ENCODE results near the gene CAVIN1.

CAVIN1 gene

DNA sequence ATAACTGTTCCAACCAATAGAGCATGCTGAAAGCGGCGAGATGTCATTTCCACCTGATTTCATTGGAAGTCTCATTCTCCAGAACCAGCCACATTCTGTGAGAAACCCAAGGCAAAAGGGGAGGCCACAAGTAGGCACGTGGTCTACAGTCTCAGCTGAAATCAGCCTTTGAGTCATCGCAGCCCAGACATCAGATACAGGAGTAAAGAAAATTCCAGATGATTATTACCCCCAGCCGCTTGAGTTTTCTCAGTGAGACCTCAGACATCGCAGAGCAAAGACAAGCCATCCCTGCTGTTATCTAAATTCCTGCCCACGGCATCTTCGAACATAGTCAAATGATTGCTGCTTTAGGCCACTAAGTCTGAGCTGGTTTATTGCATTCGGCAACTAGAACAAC, 57.9 kb downstream of the CAVIN1 start:
- no peaks in the 10 kb centered on the region for H3K4me1 ChIP-seq (ENCODE audit: control insufficient read depth, low read length)
- peaks cover 3% of the 10 kb centered on the region; the same call in 1 of the 2 replicates for H3K27me3 ChIP-seq (ENCODE audit: control insufficient read depth, low read length)
- H4K20me1 ChIP-seq (ENCODE audit: control insufficient read depth, insufficient read depth, low read depth, low read length) = no peaks in the 10 kb centered on the region
- H3K4me3 ChIP-seq (ENCODE audit: low read length) = no peak overlapping the region
- no peak for TF ChIP-seq EZH2phosphoT487 (IDR thresholded peaks at IDR 0.05; ENCODE audit: borderline replicate concordance, low read length)
- TF ChIP-seq, protein P1, sequence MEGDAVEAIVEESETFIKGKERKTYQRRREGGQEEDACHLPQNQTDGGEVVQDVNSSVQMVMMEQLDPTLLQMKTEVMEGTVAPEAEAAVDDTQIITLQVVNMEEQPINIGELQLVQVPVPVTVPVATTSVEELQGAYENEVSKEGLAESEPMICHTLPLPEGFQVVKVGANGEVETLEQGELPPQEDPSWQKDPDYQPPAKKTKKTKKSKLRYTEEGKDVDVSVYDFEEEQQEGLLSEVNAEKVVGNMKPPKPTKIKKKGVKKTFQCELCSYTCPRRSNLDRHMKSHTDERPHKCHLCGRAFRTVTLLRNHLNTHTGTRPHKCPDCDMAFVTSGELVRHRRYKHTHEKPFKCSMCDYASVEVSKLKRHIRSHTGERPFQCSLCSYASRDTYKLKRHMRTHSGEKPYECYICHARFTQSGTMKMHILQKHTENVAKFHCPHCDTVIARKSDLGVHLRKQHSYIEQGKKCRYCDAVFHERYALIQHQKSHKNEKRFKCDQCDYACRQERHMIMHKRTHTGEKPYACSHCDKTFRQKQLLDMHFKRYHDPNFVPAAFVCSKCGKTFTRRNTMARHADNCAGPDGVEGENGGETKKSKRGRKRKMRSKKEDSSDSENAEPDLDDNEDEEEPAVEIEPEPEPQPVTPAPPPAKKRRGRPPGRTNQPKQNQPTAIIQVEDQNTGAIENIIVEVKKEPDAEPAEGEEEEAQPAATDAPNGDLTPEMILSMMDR (IDR thresholded peaks at IDR 0.05; ENCODE audit: low read depth, low read length, poor library complexity, severe bottlenecking) = no peak
- no peak overlapping the region for H3K27ac ChIP-seq (ENCODE audit: low read depth, low read length)
- no peak overlapping the region for H3K4me2 ChIP-seq (ENCODE audit: low read length)
- no peaks in the 10 kb centered on the region for H3K9me3 ChIP-seq (ENCODE audit: control insufficient read depth, insufficient read depth, low read length)
- no peaks in the 10 kb centered on the region for H3K79me2 ChIP-seq (ENCODE audit: control insufficient read depth, low read length)
- H3F3A ChIP-seq (ENCODE audit: control insufficient read depth, insufficient read depth) = no peaks in the 10 kb centered on the region
- H3K36me3 ChIP-seq (ENCODE audit: control insufficient read depth, low read length) = no peaks in the 10 kb centered on the region
- no peaks in the 10 kb centered on the region for H3K9me2 ChIP-seq (replicated peaks; ENCODE audit: control insufficient read depth, low read length)

DNA sequence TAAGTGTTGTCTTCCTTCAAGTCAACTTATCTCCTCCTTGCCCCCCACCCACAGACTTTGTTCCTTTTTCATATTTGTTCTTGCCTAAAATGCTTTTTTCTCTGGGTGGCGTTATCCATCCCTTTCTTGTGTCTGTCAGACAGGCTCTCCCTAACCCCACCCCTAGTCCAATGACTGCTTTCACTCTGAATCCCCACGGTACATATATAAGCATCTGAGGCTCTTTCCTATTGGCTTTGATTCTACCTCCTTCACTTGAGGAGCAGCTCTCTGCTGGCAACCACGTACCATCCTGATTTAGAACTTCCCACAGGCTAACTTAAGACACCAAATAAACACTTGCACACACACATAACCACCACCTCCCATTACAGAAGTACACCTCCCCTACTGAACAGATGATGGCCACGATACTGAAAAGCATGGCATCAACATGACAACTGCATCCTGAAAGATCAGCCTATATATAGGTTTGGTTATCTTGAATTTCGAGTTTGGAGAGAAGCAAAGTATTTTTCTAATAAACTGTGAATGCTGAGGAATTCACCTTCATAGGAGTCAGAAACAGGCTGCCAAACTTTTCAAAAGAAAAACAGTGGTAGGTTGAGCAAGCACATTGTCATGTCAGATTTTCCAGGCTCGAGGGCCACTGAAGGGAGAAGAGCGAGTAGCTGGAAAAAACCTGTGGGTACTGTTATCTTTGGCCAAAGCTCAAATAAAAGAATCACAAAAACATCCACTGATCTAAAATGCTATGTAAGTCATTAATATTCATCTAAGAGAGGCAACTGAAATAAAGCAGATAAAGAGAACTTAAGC, 59.1 kb downstream of the CAVIN1 start:
- Histone ChIP-seq H3K27me3 (ENCODE audit: control insufficient read depth, low read length) (peaks cover 3% of the 10 kb centered on the region; the same call in 1 of the 2 replicates), H3K9me3 (ENCODE audit: control insufficient read depth, insufficient read depth, low read length) (no peaks in the 10 kb centered on the region), H3F3A (ENCODE audit: control insufficient read depth, insufficient read depth) (no peaks in the 10 kb centered on the region), H3K36me3 (ENCODE audit: control insufficient read depth, low read length) (no peaks in the 10 kb centered on the region), H3K4me2 (ENCODE audit: low read length) (no peak overlapping the region), H3K27ac (ENCODE audit: low read depth, low read length) (no peak overlapping the region), H3K79me2 (ENCODE audit: control insufficient read depth, low read length) (no peaks in the 10 kb centered on the region), H3K4me3 (ENCODE audit: low read length) (no peak overlapping the region), H3K4me1 (ENCODE audit: control insufficient read depth, low read length) (no peaks in the 10 kb centered on the region), H4K20me1 (ENCODE audit: control insufficient read depth, insufficient read depth, low read depth, low read length) (no peaks in the 10 kb centered on the region), H3K9me2 (replicated peaks; ENCODE audit: control insufficient read depth, low read length) (no peaks in the 10 kb centered on the region)
- TF ChIP-seq, protein P1 (IDR thresholded peaks at IDR 0.05; ENCODE audit: low read depth, low read length, poor library complexity, severe bottlenecking) = no peak
- no peak for TF ChIP-seq EZH2phosphoT487 (IDR thresholded peaks at IDR 0.05; ENCODE audit: borderline replicate concordance, low read length)

DNA sequence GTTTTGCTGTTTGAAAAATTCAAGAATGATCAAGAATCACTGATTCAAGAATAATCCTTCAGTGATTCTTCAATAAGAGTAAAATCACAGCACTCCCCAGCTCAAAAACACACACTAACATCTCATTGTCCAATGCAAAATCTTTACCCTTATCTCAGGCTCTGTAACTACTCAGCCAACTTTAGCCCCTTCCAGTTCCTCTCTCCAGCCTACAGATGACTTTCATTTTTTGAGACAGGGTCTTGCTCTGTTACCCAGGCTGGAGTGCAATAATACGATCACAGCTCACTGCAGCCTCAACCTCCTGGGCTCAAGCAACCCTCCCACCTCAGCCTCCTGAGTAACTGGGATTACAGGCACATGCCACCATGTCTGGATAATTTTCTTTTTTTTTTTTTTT, 59.8 kb downstream of the CAVIN1 start:
- TF ChIP-seq, protein P1 (IDR thresholded peaks at IDR 0.05; ENCODE audit: low read depth, low read length, poor library complexity, severe bottlenecking) = no peak
- TF ChIP-seq EZH2phosphoT487 (IDR thresholded peaks at IDR 0.05; ENCODE audit: borderline replicate concordance, low read length) = no peak
- no peaks in the 10 kb centered on the region for H3K36me3 ChIP-seq (ENCODE audit: control insufficient read depth, low read length)
- no peaks in the 10 kb centered on the region for H3K79me2 ChIP-seq (ENCODE audit: control insufficient read depth, low read length)
- no peaks in the 10 kb centered on the region for H3F3A ChIP-seq (ENCODE audit: control insufficient read depth, insufficient read depth)
- H3K4me1 ChIP-seq (ENCODE audit: control insufficient read depth, low read length) = no peaks in the 10 kb centered on the region; the same call in 1 of the 2 replicates
- H3K27ac ChIP-seq (ENCODE audit: low read depth, low read length) = no peak overlapping the region
- H3K27me3 ChIP-seq (ENCODE audit: control insufficient read depth, low read length) = peaks cover 3% of the 10 kb centered on the region; the same call in 1 of the 2 replicates
- no peaks in the 10 kb centered on the region for H4K20me1 ChIP-seq (ENCODE audit: control insufficient read depth, insufficient read depth, low read depth, low read length)
- H3K9me3 ChIP-seq (ENCODE audit: control insufficient read depth, insufficient read depth, low read length) = no peaks in the 10 kb centered on the region
- no peak overlapping the region for H3K4me3 ChIP-seq (ENCODE audit: low read length)
- no peak overlapping the region for H3K4me2 ChIP-seq (ENCODE audit: low read length)
- H3K9me2 ChIP-seq (replicated peaks; ENCODE audit: control insufficient read depth, low read length) = no peaks in the 10 kb centered on the region
